Nephron progenitor cell (in vitro differentiated cells): ENCODE measurements around the gene BCAP31.
"Not testable (repeated sequence)": the region's sequence is repeated elsewhere in the genome, so short reads cannot be mapped to it uniquely, and the experiment has no call there.

Source experiments
- DNase-seq: peaks from one replicate; pipeline ENCODE4 v3.0.0; 2021
- H3K27ac Mint-ChIP-seq: 2 replicates; pipeline ENCODE4 v1.8.0; 2021; ENCODE audit warnings: mild to moderate bottlenecking, moderate library complexity, mixed read lengths
- H3K27me3 Mint-ChIP-seq: 2 replicates; pipeline ENCODE4 v1.8.0; 2021; ENCODE audit warnings: mild to moderate bottlenecking, low read depth, mixed read lengths; ENCODE audit not compliant: poor library complexity
- H3K36me3 Mint-ChIP-seq: 2 replicates; pipeline ENCODE4 v1.8.0; 2021; ENCODE audit warnings: low read depth, mixed read lengths
- H3K4me1 Mint-ChIP-seq: 2 replicates; pipeline ENCODE4 v1.8.0; 2021; ENCODE audit warnings: mixed read lengths
- H3K4me3 Mint-ChIP-seq: 2 replicates; pipeline ENCODE4 v1.8.0; 2021; ENCODE audit warnings: mild to moderate bottlenecking, moderate library complexity, mixed read lengths
- H3K9me3 Mint-ChIP-seq: 2 replicates; pipeline ENCODE4 v1.8.0; 2021; ENCODE audit warnings: mild to moderate bottlenecking, moderate library complexity, mixed read lengths
- TF ChIP-seq, protein P1 (sequence below): fragments of 200-600 bp; sonication (generic); IDR thresholded peaks from 2 replicates; pipeline ENCODE4 v1.5.0; 2021; ENCODE audit warnings: antibody characterized with exemption

The BCAP31 gene

DNA sequence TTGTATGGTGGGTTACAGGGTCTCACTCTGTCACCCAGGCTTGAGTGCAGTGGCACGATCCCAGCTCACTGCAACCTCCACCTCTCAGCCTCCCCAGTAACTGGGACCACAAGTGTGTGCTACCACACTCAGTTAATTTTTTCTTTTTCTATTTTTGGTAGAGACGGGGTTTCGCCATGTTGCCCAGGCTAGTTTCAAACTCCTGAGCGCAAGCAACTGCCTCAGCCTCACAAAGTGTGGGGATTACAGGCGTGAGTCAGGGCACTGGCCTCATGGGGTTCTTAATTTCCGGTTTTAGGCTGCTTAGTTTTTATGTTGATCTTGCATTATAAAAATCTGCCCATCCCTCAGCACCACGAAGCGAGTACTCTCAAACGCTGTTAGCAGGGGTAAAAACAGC is 6.7 kb downstream of the BCAP31 start:
- Mint-ChIP-seq H3K4me3 (no peak overlapping the region), H3K27me3 (peaks cover 2% of the 10 kb centered on the region), H3K4me1 (peaks cover 7% of the 10 kb centered on the region), H3K27ac (no peak overlapping the region), H3K9me3 (peaks cover 61% of the 10 kb centered on the region), H3K36me3 (peaks cover 55% of the 10 kb centered on the region)
- no peak for DNase-seq
- TF ChIP-seq, protein P1, sequence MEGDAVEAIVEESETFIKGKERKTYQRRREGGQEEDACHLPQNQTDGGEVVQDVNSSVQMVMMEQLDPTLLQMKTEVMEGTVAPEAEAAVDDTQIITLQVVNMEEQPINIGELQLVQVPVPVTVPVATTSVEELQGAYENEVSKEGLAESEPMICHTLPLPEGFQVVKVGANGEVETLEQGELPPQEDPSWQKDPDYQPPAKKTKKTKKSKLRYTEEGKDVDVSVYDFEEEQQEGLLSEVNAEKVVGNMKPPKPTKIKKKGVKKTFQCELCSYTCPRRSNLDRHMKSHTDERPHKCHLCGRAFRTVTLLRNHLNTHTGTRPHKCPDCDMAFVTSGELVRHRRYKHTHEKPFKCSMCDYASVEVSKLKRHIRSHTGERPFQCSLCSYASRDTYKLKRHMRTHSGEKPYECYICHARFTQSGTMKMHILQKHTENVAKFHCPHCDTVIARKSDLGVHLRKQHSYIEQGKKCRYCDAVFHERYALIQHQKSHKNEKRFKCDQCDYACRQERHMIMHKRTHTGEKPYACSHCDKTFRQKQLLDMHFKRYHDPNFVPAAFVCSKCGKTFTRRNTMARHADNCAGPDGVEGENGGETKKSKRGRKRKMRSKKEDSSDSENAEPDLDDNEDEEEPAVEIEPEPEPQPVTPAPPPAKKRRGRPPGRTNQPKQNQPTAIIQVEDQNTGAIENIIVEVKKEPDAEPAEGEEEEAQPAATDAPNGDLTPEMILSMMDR, result no peak

DNA sequence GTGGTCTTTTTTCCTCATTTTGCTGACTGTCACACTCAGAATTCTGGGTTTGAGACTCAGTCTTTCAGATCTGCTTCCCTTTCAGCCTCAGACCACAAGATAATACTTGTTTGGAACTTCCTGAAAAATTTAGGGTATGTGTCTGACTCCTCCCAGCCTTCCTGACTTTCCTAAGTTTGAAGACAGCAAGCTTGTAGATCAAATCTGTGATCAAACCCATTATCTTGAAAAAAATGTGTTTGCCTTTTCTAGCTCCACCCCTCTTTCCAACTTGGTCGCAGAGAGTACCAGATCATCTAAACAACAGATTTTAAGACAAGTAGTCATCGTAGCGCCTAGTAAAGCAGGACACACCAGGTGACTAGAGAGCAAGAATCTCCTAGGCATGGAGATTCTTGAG is 9.9 kb downstream of the BCAP31 start:
- peaks cover 62% of the 10 kb centered on the region for H3K9me3 Mint-ChIP-seq

DNA sequence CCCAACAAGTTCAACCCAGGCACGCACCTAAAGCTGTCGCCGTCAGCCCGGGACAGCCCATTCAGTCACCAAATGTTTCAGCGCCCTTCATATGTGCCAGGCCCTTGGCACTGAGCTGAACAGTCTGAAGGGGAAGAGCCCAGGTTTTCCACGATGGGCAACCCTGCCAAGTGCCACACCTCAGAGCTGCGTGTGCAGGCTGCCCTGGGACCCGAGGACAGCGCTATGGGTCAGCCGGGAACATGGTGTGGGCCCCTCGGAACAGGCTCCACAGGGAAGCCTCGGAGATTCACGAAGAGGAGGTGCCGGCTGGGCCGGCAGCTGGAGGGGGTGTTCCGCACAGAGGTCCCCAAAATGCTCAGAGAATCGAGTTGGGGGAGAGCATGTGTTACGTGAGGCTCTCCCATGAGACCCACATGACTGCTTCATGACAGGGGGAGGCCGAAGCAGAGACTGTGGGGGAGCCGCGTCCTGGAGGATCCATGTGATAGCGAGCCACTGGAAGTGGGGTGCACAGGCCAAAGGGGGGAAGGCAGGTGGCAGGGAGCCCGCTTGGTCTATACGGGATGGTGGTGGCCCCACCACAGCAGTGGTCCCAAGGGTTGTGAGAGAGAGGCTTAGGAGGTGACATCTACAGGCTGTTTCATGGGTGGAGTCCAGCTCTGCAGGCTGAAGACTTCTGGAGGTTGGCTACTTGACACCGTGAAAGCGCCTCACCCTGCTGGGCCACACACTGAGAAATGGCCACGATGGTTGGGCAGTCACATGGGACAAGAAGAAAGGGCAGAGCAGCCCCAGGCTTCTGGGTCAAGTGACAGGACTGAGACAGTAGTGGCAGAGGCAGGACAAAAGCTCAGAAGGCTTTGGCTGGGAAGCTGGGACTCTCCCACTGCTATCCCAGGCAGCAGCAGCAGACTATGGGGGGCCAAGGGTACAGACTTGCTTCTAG is 14.2 kb downstream of the BCAP31 start:
- Mint-ChIP-seq H3K9me3 (peaks cover 67% of the 10 kb centered on the region), H3K4me3 (no peak overlapping the region), H3K4me1 (peaks cover 51% of the 10 kb centered on the region), H3K27ac (no peak overlapping the region), H3K27me3 (peaks cover 2% of the 10 kb centered on the region), H3K36me3 (peaks cover 14% of the 10 kb centered on the region)
- TF ChIP-seq, protein P1, result no peak
- no peak for DNase-seq

More for the DNA sequence above, 9.9 kb downstream of the BCAP31 start:
- peaks cover 38% of the 10 kb centered on the region for H3K36me3 Mint-ChIP-seq
- H3K27ac Mint-ChIP-seq, result no peak overlapping the region
- H3K4me1 Mint-ChIP-seq, result peaks cover 19% of the 10 kb centered on the region
- peaks cover 2% of the 10 kb centered on the region for H3K27me3 Mint-ChIP-seq
- H3K4me3 Mint-ChIP-seq, result no peak overlapping the region
- DNase-seq, result no peak
- TF ChIP-seq, protein P1, result no peak

DNA sequence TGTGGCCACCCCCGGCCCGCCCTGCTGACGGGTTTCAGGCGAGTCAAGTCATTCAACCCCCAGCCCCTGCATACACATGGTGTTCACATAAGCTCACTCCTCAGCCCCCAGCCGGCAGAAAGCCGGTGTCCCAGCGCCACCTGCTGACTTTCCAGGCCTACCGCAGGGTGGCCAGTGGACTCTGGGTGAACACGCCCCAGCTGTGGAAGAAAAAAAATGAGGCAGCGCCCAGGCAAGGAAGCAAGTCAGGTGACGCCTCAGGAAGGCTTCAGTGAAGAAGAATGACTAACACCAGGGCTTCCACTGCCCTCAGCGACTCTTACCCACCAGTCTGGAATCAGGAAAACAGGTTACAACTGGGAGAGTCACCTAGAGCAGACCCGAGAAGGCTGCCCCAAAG is 15.8 kb downstream of the BCAP31 start:
- Mint-ChIP-seq H3K4me3 (no peak overlapping the region), H3K27me3 (peaks cover 2% of the 10 kb centered on the region), H3K36me3 (peaks cover 4% of the 10 kb centered on the region), H3K9me3 (peaks cover 69% of the 10 kb centered on the region), H3K27ac (no peak overlapping the region), H3K4me1 (peaks cover 57% of the 10 kb centered on the region)
- DNase-seq, result peak; percentile 70
- TF ChIP-seq, protein P1, result peak; percentile 54

DNA sequence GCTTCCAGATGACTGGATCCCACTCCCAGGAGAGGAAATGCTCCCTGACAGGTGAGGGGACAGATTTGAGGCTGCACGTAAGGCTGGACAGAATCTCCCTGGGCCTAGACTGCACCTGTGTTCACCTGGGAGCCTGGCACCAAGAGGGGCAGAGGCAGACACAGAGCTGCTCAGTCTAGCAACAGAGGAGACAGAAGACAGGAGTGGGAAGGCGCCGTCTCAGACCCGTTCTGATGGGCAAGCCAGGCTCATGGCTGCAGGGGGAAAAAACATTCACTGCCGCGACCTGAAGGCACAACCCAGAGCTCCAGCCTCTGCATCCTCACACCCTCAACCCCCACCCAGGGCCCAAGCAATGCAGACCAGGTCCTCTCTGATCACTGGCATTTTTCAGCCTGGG is 16.8 kb downstream of the BCAP31 start:
- Mint-ChIP-seq H3K4me1 (peaks cover 57% of the 10 kb centered on the region), H3K9me3 (peaks cover 67% of the 10 kb centered on the region), H3K27me3 (no peaks in the 10 kb centered on the region), H3K36me3 (no peaks in the 10 kb centered on the region), H3K4me3 (no peak overlapping the region), H3K27ac (no peak overlapping the region)
- DNase-seq, result no peak
- TF ChIP-seq, protein P1, result no peak

DNA sequence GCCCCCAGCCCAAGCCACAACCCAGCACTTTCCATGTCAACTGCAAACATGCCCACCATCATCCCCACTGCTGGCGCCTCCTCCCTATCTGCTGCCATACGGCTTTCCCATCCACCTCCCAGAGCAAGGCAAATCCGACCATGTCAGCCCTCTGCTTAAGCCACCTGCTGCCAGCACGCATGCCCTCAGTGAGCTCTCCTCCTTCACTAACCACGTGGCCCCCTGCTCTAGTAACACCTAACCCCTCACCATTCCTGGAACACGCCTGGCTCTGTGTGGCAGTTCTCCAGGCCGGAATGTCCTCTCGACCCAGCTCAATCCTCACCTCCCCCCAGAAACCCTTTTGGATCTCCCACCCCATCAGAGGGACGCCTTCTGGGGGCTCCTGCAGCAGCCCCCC is 17.4 kb downstream of the BCAP31 start:
- no peaks in the 10 kb centered on the region for H3K27me3 Mint-ChIP-seq
- H3K9me3 Mint-ChIP-seq, result peaks cover 69% of the 10 kb centered on the region
- DNase-seq, result no peak
- H3K4me3 Mint-ChIP-seq, result no peak overlapping the region
- H3K4me1 Mint-ChIP-seq, result peaks cover 55% of the 10 kb centered on the region
- H3K27ac Mint-ChIP-seq, result no peak overlapping the region
- TF ChIP-seq, protein P1, result no peak
- no peaks in the 10 kb centered on the region for H3K36me3 Mint-ChIP-seq

DNA sequence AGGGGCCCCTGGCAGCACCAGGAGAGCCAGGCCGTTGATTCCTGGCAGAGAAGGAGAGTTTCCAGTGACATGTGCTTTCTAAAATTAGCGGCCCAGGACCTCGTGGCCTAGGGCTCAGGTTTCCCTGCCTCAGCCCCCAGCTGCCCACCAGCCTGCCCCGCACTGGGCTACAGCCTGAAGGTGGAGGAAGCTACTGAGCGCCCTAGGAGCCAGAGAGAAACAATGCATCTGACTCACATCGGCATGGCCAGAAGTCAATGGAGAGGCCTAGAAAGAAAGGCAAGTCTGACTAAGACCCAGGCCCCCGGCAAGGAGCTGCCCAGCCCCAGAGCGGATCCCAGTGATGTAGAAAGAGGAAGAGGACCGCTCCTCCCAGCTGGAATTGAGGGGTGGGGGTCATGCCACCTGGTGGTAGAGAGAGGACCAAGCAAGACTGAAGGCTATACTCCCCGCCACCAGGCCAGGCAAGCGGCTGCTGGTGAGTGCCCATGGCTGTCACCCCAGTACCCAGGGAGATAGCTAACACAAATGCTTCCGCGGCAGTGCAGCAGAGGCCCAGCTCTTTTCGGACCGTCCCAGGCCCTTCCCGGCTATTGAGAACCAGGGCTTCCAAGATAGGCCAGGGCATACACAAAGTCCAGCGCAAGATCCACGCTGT is 18.7 kb downstream of the BCAP31 start:
- H3K27me3 Mint-ChIP-seq, H3K36me3 Mint-ChIP-seq, H3K4me3 Mint-ChIP-seq, DNase-seq: not testable (repeated sequence)
- Mint-ChIP-seq H3K27ac (peak overlapping the region; percentile 51), H3K4me1 (peaks cover 44% of the 10 kb centered on the region), H3K9me3 (peaks cover 63% of the 10 kb centered on the region)
